GM23248 (cell line): ENCODE measurements around the gene OSBP2. TPM values are rescaled to one million over a fixed set of nuclear protein-coding genes. Genes with fewer than 3 reads are reported as not detected.

Experiments used
- DNase-seq: peaks from one replicate; pipeline ENCODE4 v3.0.0-alpha.2; 2015
- H2AFZ ChIP-seq: fragments of 200-600 bp; sonication (generic); 2 replicates; pipeline ENCODE4 v1.6.1; 2016; ENCODE audit warnings: antibody characterized with exemption
- H3F3A ChIP-seq: fragments of 200-600 bp; sonication (generic); 2 replicates; pipeline ENCODE4 v1.6.1; 2016; ENCODE audit warnings: mild to moderate bottlenecking, antibody characterized with exemption, mixed run types; ENCODE audit not compliant: insufficient read depth
- H3K27ac ChIP-seq: fragments of 200-600 bp; sonication (generic); 2 replicates; pipeline ENCODE4 v1.5.1; 2016; ENCODE audit warnings: mild to moderate bottlenecking
- H3K27me3 ChIP-seq: fragments of 200-600 bp; sonication (generic); replicated peaks from 2 replicates; pipeline ENCODE4 v1.6.1; 2016; ENCODE audit warnings: mild to moderate bottlenecking; ENCODE audit not compliant: insufficient read depth
- H3K36me3 ChIP-seq: fragments of 200-600 bp; sonication (generic); 2 replicates; pipeline ENCODE4 v1.6.1; 2016; ENCODE audit warnings: low read depth, mild to moderate bottlenecking
- H3K4me1 ChIP-seq: fragments of 200-600 bp; sonication (generic); 2 replicates; pipeline ENCODE4 v1.6.1; 2016; ENCODE audit warnings: mild to moderate bottlenecking; ENCODE audit not compliant: insufficient read depth
- H3K4me2 ChIP-seq: fragments of 200-600 bp; sonication (generic); one replicate; pipeline ENCODE4 v1.6.1; 2016; ENCODE audit warnings: mild to moderate bottlenecking; ENCODE audit not compliant: unreplicated experiment
- H3K4me3 ChIP-seq: fragments of 200-600 bp; sonication (generic); 2 replicates; pipeline ENCODE4 v1.5.1; 2016; ENCODE audit warnings: mild to moderate bottlenecking
- H3K79me2 ChIP-seq: fragments of 200-600 bp; sonication (generic); 2 replicates; pipeline ENCODE4 v1.6.1; 2016; ENCODE audit warnings: mild to moderate bottlenecking; ENCODE audit not compliant: insufficient read depth
- H3K9ac ChIP-seq: fragments of 200-600 bp; sonication (generic); 2 replicates; pipeline ENCODE4 v1.6.1; 2016; ENCODE audit warnings: mild to moderate bottlenecking
- H3K9me2 ChIP-seq: fragments of 200-600 bp; sonication (generic); 2 replicates; pipeline ENCODE4 v1.6.1; 2016; ENCODE audit warnings: mixed run types, mild to moderate bottlenecking, moderate library complexity; ENCODE audit not compliant: insufficient read depth
- H3K9me3 ChIP-seq: fragments of 200-600 bp; sonication (generic); one replicate; pipeline ENCODE4 v1.6.1; 2017; ENCODE audit warnings: low read depth
- H4K20me1 ChIP-seq: fragments of 200-600 bp; sonication (generic); 2 replicates; pipeline ENCODE4 v1.6.0; 2016; ENCODE audit not compliant: insufficient read depth
- EZH2 ChIP-seq: fragments of 200-600 bp; sonication (generic); IDR thresholded peaks from 2 replicates; pipeline ENCODE4 v1.6.1; 2018; ENCODE audit warnings: antibody characterized with exemption, mild to moderate bottlenecking; ENCODE audit not compliant: insufficient read depth, poor library complexity, severe bottlenecking
- EZH2phosphoT487 ChIP-seq: fragments of 200-600 bp; sonication (generic); IDR thresholded peaks from 2 replicates; pipeline ENCODE4 v1.6.1; 2018; ENCODE audit warnings: antibody characterized with exemption, moderate library complexity, mild to moderate bottlenecking, low read depth; ENCODE audit not compliant: insufficient read depth
- WGBS, 2 experiments: methylation state at CpG; one replicate each; pipeline ENCODE4 v1.1.6; 2015 to 2017; ENCODE audit warnings: low lambda C conversion rate in 2 of 2, low coverage in 1 of 2; ENCODE audit errors: missing lambda C conversion rate in 2 of 2; 5-methylcytosine and 5-hydroxymethylcytosine counted together
- in situ Hi-C: fragments of 300-500 bp; cut with MboI; formaldehyde crosslinking; loops from 2 replicates; pipeline ENCODE4 v1.15.0; 2020
- polyA plus RNA-seq: library from polyadenylated mRNA; unstranded; fragments of >200 nt; fragmentation: Nextera tagmentation; extraction: Ambion mirVana; gene quantifications from 2 replicates; pipeline ENCODE4 v1.2.1, GENCODE V29; 2016
- total RNA-seq: library from RNA; depleted of rRNA; stranded (reverse); fragments of >200 nt; shearing (Covaris generic); gene quantifications from 2 replicates; pipeline ENCODE4 v1.2.3, GENCODE V29; 2014

The OSBP2 gene
- total and polyA plus RNA-seq, 2 experiments from 2014 or later: 1.1 to 1.3 TPM

GRCh38 chr22:30870451-30871345 is 176.0 kb downstream of the OSBP2 start:
- Histone ChIP-seq H4K20me1 (no peaks in the 10 kb centered on the region), H3K4me2 (no peak overlapping the region), H3K9ac (no peak overlapping the region), H3F3A (no peaks in the 10 kb centered on the region), H3K4me1 (peaks cover 5% of the 10 kb centered on the region; the same call in 1 of the 2 replicates), H3K9me3 (no peaks in the 10 kb centered on the region), H3K4me3 (no peak overlapping the region), H3K27ac (no peak overlapping the region), H3K27me3 (no peaks in the 10 kb centered on the region), H3K36me3 (no peaks in the 10 kb centered on the region), H3K79me2 (no peaks in the 10 kb centered on the region), H3K9me2 (no peaks in the 10 kb centered on the region), H2AFZ (no peak overlapping the region)
- DNase-seq: no peak
- in situ Hi-C loops: no loop called here
- 80 to 86% methylated on average over 34 to 36 of the region's 36 CpGs for WGBS, 2 experiments
- TF ChIP-seq EZH2phosphoT487 (no peak), EZH2 (no peak)

- no peaks in the 10 kb centered on the region for H4K20me1 ChIP-seq
- no peak overlapping the region for H3K27ac ChIP-seq
- H3K36me3 ChIP-seq: no peaks in the 10 kb centered on the region
- no peaks in the 10 kb centered on the region for H3K79me2 ChIP-seq
- H2AFZ ChIP-seq: no peak overlapping the region
- DNase-seq: no peak
- H3K4me3 ChIP-seq: no peak overlapping the region
- no peaks in the 10 kb centered on the region for H3K9me2 ChIP-seq
- TF ChIP-seq EZH2 (no peak), EZH2phosphoT487 (no peak)
- no peak overlapping the region for H3K9ac ChIP-seq
- 79 to 84% methylated on average over 13 of the region's 13 CpGs for WGBS, 2 experiments
- no peaks in the 10 kb centered on the region for H3K27me3 ChIP-seq
- H3F3A ChIP-seq: no peaks in the 10 kb centered on the region
- no peaks in the 10 kb centered on the region for H3K9me3 ChIP-seq
- in situ Hi-C loops: no loop called here
- no peak overlapping the region for H3K4me2 ChIP-seq
- H3K4me1 ChIP-seq: peaks cover 5% of the 10 kb centered on the region; the same call in 1 of the 2 replicates
Measured at GRCh38 chr22:30871391-30872284, 177.0 kb downstream of the OSBP2 start.

GRCh38 chr22:30872285-30873041 is 177.8 kb downstream of the OSBP2 start:
- Histone ChIP-seq H3K9me3 (no peaks in the 10 kb centered on the region), H3K4me1 (peaks cover 5% of the 10 kb centered on the region; the same call in 1 of the 2 replicates), H3K4me3 (no peak overlapping the region), H4K20me1 (no peaks in the 10 kb centered on the region), H3F3A (no peaks in the 10 kb centered on the region), H3K27ac (no peak overlapping the region), H3K4me2 (no peak overlapping the region), H3K27me3 (no peaks in the 10 kb centered on the region), H3K79me2 (no peaks in the 10 kb centered on the region), H3K9me2 (no peaks in the 10 kb centered on the region), H3K36me3 (no peaks in the 10 kb centered on the region), H3K9ac (no peak overlapping the region), H2AFZ (no peak overlapping the region)
- no peak for DNase-seq
- no peak for TF ChIP-seq EZH2
- TF ChIP-seq EZH2phosphoT487: no peak
- in situ Hi-C loops: no loop called here
- WGBS, 2 experiments: 84 to 89% methylated on average over 16 of the region's 16 CpGs
